ENCODE results near the gene PHF2. TPM values are rescaled to one million over a fixed set of nuclear protein-coding genes. Genes with fewer than 3 reads are reported as not detected.

Gene PHF2
- polyA plus RNA-seq, 3 donors: 0.40 to 16.0 (median 0.97) TPM

GRCh38 chr9:93640027-93640426, 63.6 kb downstream of the PHF2 start:
- H3K27me3 ChIP-seq (ENCODE audit: control insufficient read depth in 2 of 2, insufficient read depth in 2 of 2, low read length in 2 of 2): no peaks in the 10 kb centered on the region
- no peak overlapping the region for H3K4me2 ChIP-seq (replicated peaks; ENCODE audit: extremely low read depth, low read length, poor library complexity, severe bottlenecking)
- no peak overlapping the region for H3K27ac Mint-ChIP-seq
- H3K36me3 Mint-ChIP-seq: peaks cover 89 to 91% of the 10 kb centered on the region in 2 donors
- peaks cover 57 to 100% of the 10 kb centered on the region in 2 donors for H3K36me3 ChIP-seq (replicated peaks in 1 of 2; ENCODE audit: control insufficient read depth in 1 of 2, insufficient read depth in 2 of 2, low read length in 2 of 2)
- no peak overlapping the region for H3K4me3 ChIP-seq (replicated peaks in 1 of 3; ENCODE audit: low read depth in 2 of 3, low read length in 3 of 3)
- H3K4me3 Mint-ChIP-seq: no peak overlapping the region
- H3K4me1 Mint-ChIP-seq: no peaks in the 10 kb centered on the region
- no peak overlapping the region for H3K27ac ChIP-seq (ENCODE audit: low read depth in 1 of 2, low read length in 2 of 2)
- 100% methylated on average over 1 of the region's 2 CpGs for WGBS (ENCODE audit: insufficient coverage)
- H3K9me3 ChIP-seq (replicated peaks in 1 of 2; ENCODE audit: control insufficient read depth in 1 of 2, insufficient read depth in 1 of 2, low read length in 2 of 2): peaks cover 12 to 18% of the 10 kb centered on the region in 2 donors
- DNase-seq: no peak
- no peak overlapping the region for H2AFZ ChIP-seq (ENCODE audit: insufficient read depth, low read depth, low read length, poor library complexity, severe bottlenecking)
- TF ChIP-seq, protein P1, sequence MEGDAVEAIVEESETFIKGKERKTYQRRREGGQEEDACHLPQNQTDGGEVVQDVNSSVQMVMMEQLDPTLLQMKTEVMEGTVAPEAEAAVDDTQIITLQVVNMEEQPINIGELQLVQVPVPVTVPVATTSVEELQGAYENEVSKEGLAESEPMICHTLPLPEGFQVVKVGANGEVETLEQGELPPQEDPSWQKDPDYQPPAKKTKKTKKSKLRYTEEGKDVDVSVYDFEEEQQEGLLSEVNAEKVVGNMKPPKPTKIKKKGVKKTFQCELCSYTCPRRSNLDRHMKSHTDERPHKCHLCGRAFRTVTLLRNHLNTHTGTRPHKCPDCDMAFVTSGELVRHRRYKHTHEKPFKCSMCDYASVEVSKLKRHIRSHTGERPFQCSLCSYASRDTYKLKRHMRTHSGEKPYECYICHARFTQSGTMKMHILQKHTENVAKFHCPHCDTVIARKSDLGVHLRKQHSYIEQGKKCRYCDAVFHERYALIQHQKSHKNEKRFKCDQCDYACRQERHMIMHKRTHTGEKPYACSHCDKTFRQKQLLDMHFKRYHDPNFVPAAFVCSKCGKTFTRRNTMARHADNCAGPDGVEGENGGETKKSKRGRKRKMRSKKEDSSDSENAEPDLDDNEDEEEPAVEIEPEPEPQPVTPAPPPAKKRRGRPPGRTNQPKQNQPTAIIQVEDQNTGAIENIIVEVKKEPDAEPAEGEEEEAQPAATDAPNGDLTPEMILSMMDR (IDR thresholded peaks at IDR 0.05): no peak
- H3K4me1 ChIP-seq (ENCODE audit: control insufficient read depth in 1 of 2, insufficient read depth in 2 of 2, low read length in 2 of 2): no peaks in the 10 kb centered on the region
- intact Hi-C loops (cut with micrococcal nuclease): no loop called here
- no peak overlapping the region for H3K9ac ChIP-seq (ENCODE audit: insufficient read depth, low read length, poor library complexity, severe bottlenecking)
- no peaks in the 10 kb centered on the region for H3K27me3 Mint-ChIP-seq (ENCODE audit: low read depth in 3 of 3)
- no peaks in the 10 kb centered on the region for H3K79me2 ChIP-seq (ENCODE audit: insufficient read depth, low read length)
- H3K9me3 Mint-ChIP-seq: peaks cover 13 to 21% (median 19%) of the 10 kb centered on the region in 7 donors
- H4K20me1 ChIP-seq (ENCODE audit: insufficient read depth, low read length): no peaks in the 10 kb centered on the region

DNA sequence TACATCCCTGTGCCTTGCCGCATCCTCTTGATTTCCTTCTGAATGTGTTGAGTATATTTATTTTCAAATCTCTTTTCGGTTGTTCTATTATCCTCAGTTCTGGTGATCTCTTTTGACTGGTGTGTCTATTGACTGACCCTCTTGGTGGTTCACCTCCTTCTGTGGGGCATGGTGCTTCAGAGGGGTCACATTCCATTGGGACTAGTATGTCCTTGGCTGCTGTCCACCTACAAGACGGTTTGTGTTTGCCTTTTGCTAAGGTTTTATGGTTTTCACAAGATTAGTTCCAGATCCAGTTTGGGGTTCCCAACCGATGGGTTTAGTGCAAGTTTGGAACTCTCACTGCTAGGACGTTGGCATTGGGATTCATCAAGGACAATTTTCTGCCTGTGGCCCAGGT, 66.6 kb downstream of the PHF2 start:
- H3K27me3 ChIP-seq (ENCODE audit: control insufficient read depth in 2 of 2, insufficient read depth in 2 of 2, low read length in 2 of 2): no peaks in the 10 kb centered on the region
- no peak overlapping the region for H3K27ac ChIP-seq (ENCODE audit: low read depth in 1 of 2, low read length in 2 of 2)
- no peaks in the 10 kb centered on the region for H4K20me1 ChIP-seq (ENCODE audit: insufficient read depth, low read length)
- H3K79me2 ChIP-seq (ENCODE audit: insufficient read depth, low read length): no peaks in the 10 kb centered on the region
- no peak for DNase-seq
- H3K4me3 ChIP-seq (replicated peaks in 1 of 3; ENCODE audit: low read depth in 2 of 3, low read length in 3 of 3): no peak overlapping the region
- no peaks in the 10 kb centered on the region for H3K9me3 ChIP-seq (replicated peaks in 1 of 2; ENCODE audit: control insufficient read depth in 1 of 2, insufficient read depth in 1 of 2, low read length in 2 of 2)
- no peak overlapping the region for H3K9ac ChIP-seq (ENCODE audit: insufficient read depth, low read length, poor library complexity, severe bottlenecking)
- intact Hi-C loops (cut with micrococcal nuclease): no loop called here
- peaks cover 63 to 100% of the 10 kb centered on the region in 2 donors for H3K36me3 ChIP-seq (replicated peaks in 1 of 2; ENCODE audit: control insufficient read depth in 1 of 2, insufficient read depth in 2 of 2, low read length in 2 of 2)
- no peak overlapping the region for H3K4me3 Mint-ChIP-seq
- H3K27me3 Mint-ChIP-seq (ENCODE audit: low read depth in 3 of 3): no peaks in the 10 kb centered on the region
- TF ChIP-seq, protein P1 (IDR thresholded peaks at IDR 0.05): no peak
- H3K27ac Mint-ChIP-seq: no peak overlapping the region
- WGBS (ENCODE audit: insufficient coverage): 100% methylated on average over 3 of the region's 5 CpGs
- H3K4me1 Mint-ChIP-seq: no peaks in the 10 kb centered on the region
- no peak overlapping the region for H3K4me2 ChIP-seq (replicated peaks; ENCODE audit: extremely low read depth, low read length, poor library complexity, severe bottlenecking)
- no peaks in the 10 kb centered on the region for H3K4me1 ChIP-seq (ENCODE audit: control insufficient read depth in 1 of 2, insufficient read depth in 2 of 2, low read length in 2 of 2)
- peaks cover 80 to 88% of the 10 kb centered on the region in 2 donors for H3K36me3 Mint-ChIP-seq
- peaks cover 0 to 3% (median 2%) of the 10 kb centered on the region in 7 donors for H3K9me3 Mint-ChIP-seq
- no peak overlapping the region for H2AFZ ChIP-seq (ENCODE audit: insufficient read depth, low read depth, low read length, poor library complexity, severe bottlenecking)

Measured in CD14-positive monocyte (primary cell).